GM12872 (cell line): Measurements from ENCODE around the gene IFI44L.

Experiments used
- TF ChIP-seq, protein P1 (sequence below): IDR thresholded peaks from 3 replicates; pipeline ENCODE4 v1.5.1; 2011; ENCODE audit warnings: low read depth, mild to moderate bottlenecking, low read length, moderate library complexity; ENCODE audit not compliant: insufficient read depth

The IFI44L gene

DNA sequence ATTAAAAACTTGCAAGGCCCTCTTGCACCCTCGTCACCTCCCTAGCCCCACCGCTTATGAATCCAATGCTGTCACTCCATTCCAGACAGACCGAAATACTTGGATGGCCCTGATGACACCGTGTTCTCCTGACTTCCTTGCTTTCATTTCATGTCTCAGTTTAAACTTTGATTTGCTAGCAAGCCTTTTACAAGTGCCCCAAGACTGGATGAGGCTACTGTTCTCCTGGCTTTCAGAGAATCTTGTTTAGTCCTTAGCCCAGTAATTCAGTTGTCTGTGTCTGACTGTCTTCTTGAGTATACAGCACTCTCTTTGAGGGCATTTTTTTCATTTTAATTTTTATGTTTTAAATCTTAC is 824 bp upstream of the IFI44L start:
- TF ChIP-seq, protein P1, sequence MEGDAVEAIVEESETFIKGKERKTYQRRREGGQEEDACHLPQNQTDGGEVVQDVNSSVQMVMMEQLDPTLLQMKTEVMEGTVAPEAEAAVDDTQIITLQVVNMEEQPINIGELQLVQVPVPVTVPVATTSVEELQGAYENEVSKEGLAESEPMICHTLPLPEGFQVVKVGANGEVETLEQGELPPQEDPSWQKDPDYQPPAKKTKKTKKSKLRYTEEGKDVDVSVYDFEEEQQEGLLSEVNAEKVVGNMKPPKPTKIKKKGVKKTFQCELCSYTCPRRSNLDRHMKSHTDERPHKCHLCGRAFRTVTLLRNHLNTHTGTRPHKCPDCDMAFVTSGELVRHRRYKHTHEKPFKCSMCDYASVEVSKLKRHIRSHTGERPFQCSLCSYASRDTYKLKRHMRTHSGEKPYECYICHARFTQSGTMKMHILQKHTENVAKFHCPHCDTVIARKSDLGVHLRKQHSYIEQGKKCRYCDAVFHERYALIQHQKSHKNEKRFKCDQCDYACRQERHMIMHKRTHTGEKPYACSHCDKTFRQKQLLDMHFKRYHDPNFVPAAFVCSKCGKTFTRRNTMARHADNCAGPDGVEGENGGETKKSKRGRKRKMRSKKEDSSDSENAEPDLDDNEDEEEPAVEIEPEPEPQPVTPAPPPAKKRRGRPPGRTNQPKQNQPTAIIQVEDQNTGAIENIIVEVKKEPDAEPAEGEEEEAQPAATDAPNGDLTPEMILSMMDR = no peak

- TF ChIP-seq, protein P1 = no peak
These were observed 418 bp downstream of the IFI44L start for GRCh38 chr1:78620666-78621065.

- TF ChIP-seq, protein P1 = no peak
These were observed 2.3 kb downstream of the IFI44L start for GRCh38 chr1:78622548-78622947.

DNA sequence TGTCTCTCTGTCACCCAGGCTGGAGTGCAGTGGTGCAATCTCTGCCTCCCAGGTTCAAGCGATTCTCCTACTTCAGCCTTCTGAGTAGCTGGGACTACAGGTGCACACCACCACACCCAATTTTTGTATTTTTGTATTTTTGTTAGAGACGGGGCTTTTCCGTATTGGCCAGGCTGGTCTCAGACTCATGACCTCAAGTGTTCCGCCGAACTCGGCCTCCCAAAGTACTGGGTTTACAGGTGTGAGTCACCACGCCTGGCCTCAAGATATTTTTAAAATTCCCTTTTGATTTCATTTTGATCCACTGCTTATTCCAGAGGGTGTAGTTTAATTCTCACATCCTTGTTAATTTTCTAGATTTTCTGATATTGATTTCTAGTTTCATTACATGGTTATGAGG is 3.8 kb downstream of the IFI44L start:
- TF ChIP-seq, protein P1 = no peak

DNA sequence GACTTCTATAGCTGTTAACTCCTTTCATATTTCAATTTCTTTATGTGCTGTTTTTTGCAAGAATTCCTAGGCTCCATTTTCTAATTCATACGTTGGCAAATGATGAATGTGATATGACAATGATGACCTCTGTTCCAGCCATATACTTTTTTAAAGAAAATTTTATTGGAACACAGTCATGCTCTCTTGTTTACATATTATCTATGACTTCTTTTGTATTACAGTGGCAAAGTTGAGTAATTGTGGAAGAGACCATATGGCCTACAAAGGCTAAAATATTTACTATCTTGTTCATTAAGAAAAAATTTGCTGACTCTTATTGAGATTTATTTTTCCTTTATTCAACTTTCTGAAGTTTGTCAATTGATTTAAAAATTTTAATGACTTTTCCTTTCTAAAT is 7.1 kb downstream of the IFI44L start:
- TF ChIP-seq, protein P1 = no peak

DNA sequence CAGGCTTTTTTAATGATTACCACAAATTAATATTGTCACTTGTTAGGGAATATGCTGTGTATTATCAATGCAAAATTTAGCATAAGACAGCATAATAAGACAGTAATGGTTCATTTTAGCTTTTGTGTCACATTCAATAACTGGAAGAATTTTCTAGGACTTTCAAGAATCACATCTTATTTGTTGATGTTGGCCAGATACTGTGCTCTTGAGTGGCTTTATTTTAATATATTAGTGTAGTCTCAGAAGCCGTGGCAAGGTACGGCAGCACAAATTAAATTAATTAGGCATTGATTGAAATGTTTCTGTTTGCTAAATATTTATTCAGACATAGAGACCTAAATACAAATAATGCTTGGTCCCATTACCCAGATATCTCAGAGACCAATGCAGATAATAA is 10.4 kb downstream of the IFI44L start:
- TF ChIP-seq, protein P1 = no peak

DNA sequence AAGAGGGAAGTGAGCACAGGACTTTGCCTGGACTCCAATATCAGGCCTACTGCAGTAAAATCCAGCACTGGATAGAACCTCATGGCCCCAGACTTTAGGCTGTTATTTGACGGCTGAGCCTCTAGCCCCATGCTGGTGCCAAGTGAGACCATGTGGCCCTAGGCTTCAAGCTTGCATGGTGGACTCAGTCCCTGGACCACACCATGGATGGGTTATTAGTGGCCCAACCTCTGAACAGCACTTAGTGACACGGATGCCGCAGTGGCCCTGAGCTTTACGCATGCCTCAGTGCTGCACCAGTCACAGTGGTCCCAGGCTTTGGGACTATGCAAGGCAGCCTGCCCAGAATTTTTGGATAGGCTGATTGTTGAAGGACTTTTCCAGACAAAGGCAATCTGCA is 13.0 kb downstream of the IFI44L start:
- TF ChIP-seq, protein P1 = no peak

DNA sequence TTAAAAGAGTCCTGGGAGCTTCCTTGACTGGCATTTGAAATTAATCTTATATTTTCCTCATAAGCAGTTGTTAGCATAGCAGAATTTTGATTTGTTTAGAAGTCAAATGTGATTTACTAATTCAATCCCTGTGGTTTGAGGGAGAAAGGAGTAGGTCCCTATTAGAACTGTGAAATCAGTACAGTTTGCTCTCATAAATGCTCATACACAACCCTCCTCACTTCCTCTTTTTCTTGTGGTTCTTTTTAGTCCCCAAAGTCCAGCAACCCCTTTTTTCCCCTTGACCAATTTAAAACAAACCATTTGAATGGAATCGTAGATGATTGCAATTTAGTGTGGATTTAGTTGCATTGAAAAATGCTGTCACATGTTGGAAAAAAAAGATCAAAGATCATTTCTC is 20.2 kb downstream of the IFI44L start:
- TF ChIP-seq, protein P1 = no peak
